ENCODE measurements around the gene PCDH1.

The PCDH1 gene

DNA sequence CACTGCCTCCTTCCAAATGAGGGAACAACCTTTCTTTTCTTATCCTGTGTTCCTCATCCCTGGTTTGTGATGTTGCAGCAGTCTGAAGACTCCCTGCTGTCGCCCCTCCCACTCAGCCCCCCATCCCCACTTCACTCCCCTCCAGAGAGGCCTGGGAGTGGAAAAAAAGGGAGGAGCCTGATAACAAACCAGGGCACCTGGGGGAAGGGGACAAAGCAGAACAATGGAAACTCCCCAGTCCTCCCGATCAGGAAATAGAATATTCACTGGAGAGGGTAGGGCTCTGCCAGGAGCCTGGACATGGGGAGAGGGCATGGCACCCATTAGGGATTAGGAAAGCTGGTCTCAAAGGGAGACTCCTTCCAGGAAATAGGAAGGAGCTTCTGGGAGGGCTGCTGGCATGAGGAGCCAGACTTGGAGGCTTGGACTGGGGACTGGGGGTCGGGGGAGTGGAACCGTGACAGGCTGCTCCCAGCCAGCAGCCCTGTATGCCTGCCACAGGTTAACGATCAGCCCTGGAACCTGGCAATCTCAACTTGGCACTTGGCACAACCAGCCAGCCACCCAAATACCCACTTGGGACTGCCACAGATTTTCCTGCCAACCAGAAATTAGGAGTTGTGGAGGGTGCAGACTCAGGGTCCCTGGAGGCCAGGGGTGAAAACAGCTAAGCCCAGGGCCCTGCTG lies 20.0 kb downstream of the PCDH1 start:
- H3K9me3 ChIP-seq (ENCODE audit: insufficient read depth, low read length) = no peaks in the 10 kb centered on the region
- no peaks in the 10 kb centered on the region for H3F3A ChIP-seq (ENCODE audit: insufficient read depth)
- H3K27me3 ChIP-seq (ENCODE audit: low read length) = no peaks in the 10 kb centered on the region
- H3K9me2 ChIP-seq (replicated peaks; ENCODE audit: insufficient read depth, low read length) = no peaks in the 10 kb centered on the region
- H3K36me3 ChIP-seq (ENCODE audit: low read length) = no peaks in the 10 kb centered on the region
- no peak overlapping the region for H3K9ac ChIP-seq (ENCODE audit: low read length)
- H3K79me2 ChIP-seq (ENCODE audit: insufficient read depth, low read length) = no peaks in the 10 kb centered on the region
- TF ChIP-seq CTCF (IDR thresholded peaks at IDR 0.05; ENCODE audit: insufficient read depth, low read length, poor library complexity, severe bottlenecking) (no peak), EZH2phosphoT487 (conservative IDR thresholded peaks at IDR 0.05; ENCODE audit: low read length) (no peak)
- H4K20me1 ChIP-seq (ENCODE audit: low read depth, low read length) = no peaks in the 10 kb centered on the region
- H3K4me2 ChIP-seq (ENCODE audit: low read depth, low read length, poor library complexity, severe bottlenecking) = no peak overlapping the region
- H3K27ac ChIP-seq (ENCODE audit: low read depth, low read length) = no peak overlapping the region
- H3K4me3 ChIP-seq (ENCODE audit: insufficient read depth, low read length, poor library complexity, severe bottlenecking) = no peak overlapping the region
- H2AFZ ChIP-seq (ENCODE audit: low read depth, low read length, severe bottlenecking) = no peak overlapping the region

GRCh38 chr5:141857226-141857625 lies 21.0 kb downstream of the PCDH1 start:
- Histone ChIP-seq H3K4me3 (ENCODE audit: insufficient read depth, low read length, poor library complexity, severe bottlenecking) (no peak overlapping the region), H3K36me3 (ENCODE audit: low read length) (no peaks in the 10 kb centered on the region), H3F3A (ENCODE audit: insufficient read depth) (no peaks in the 10 kb centered on the region), H2AFZ (ENCODE audit: low read depth, low read length, severe bottlenecking) (no peak overlapping the region), H3K4me2 (ENCODE audit: low read depth, low read length, poor library complexity, severe bottlenecking) (no peak overlapping the region), H3K27ac (ENCODE audit: low read depth, low read length) (no peak overlapping the region), H3K9me2 (replicated peaks; ENCODE audit: insufficient read depth, low read length) (no peaks in the 10 kb centered on the region), H3K79me2 (ENCODE audit: insufficient read depth, low read length) (no peaks in the 10 kb centered on the region), H3K9me3 (ENCODE audit: insufficient read depth, low read length) (no peaks in the 10 kb centered on the region), H4K20me1 (ENCODE audit: low read depth, low read length) (no peaks in the 10 kb centered on the region), H3K9ac (ENCODE audit: low read length) (no peak overlapping the region), H3K27me3 (ENCODE audit: low read length) (no peaks in the 10 kb centered on the region)
- TF ChIP-seq CTCF (IDR thresholded peaks at IDR 0.05; ENCODE audit: insufficient read depth, low read length, poor library complexity, severe bottlenecking) (no peak), EZH2phosphoT487 (conservative IDR thresholded peaks at IDR 0.05; ENCODE audit: low read length) (no peak)

DNA sequence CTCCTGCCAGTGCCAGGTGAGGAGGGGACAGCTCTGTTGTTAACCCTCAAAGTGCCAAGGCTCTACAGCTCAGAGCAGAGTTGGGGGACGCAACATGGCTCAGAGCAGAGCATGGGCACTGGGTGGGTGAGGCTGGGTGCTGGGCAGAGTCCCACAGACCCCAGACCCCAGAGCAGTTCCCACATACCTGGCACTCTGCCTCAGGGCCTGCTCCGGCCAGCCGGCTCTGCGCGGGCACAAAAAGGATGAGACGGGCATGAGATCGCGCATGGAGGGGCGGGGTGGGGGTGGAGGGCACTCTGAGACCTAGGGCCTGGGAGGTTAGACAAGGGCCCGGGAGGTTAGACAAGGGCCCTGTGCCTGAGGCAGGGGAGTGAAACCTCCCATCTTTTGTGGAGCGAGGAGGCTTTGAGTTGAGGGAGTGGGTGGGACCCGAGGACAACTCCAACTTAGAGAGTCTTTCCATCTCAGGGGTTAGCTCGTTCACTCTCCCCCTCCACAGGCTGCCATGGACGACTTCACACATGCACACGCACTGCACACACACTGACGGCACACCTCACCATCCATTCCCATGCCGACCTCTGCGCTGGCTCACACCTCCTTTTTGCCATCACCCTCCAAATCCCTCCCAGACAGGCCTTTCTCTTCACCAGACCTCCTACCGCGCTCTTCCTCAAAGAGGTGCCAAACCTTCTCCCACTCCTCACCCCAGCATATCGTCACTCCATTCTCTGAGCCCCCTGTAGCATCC lies 22.0 kb downstream of the PCDH1 start:
- Histone ChIP-seq H3K36me3 (ENCODE audit: low read length) (no peaks in the 10 kb centered on the region), H3K9me3 (ENCODE audit: insufficient read depth, low read length) (no peaks in the 10 kb centered on the region), H3K9ac (ENCODE audit: low read length) (no peak overlapping the region), H3K79me2 (ENCODE audit: insufficient read depth, low read length) (no peaks in the 10 kb centered on the region), H4K20me1 (ENCODE audit: low read depth, low read length) (no peaks in the 10 kb centered on the region), H3K4me3 (ENCODE audit: insufficient read depth, low read length, poor library complexity, severe bottlenecking) (no peak overlapping the region), H2AFZ (ENCODE audit: low read depth, low read length, severe bottlenecking) (no peak overlapping the region), H3K4me2 (ENCODE audit: low read depth, low read length, poor library complexity, severe bottlenecking) (no peak overlapping the region), H3F3A (ENCODE audit: insufficient read depth) (no peaks in the 10 kb centered on the region), H3K27me3 (ENCODE audit: low read length) (no peaks in the 10 kb centered on the region), H3K27ac (ENCODE audit: low read depth, low read length) (no peak overlapping the region), H3K9me2 (replicated peaks; ENCODE audit: insufficient read depth, low read length) (no peaks in the 10 kb centered on the region)
- TF ChIP-seq CTCF (IDR thresholded peaks at IDR 0.05; ENCODE audit: insufficient read depth, low read length, poor library complexity, severe bottlenecking) = no peak
- TF ChIP-seq EZH2phosphoT487 (conservative IDR thresholded peaks at IDR 0.05; ENCODE audit: low read length) = no peak
